GM23338 (cell line): ENCODE measurements around the gene CDCP1. TPM values are rescaled to one million over a fixed set of nuclear protein-coding genes. Genes with fewer than 3 reads are reported as not detected.

Experiments used
- ATAC-seq: fragments of 200-7000 bp; cut with Tn5 transposase; 3 replicates; pipeline ENCODE4 v1.9.1; 2020
- DNase-seq: peaks from one replicate; pipeline ENCODE4 v3.0.0-alpha.2; 2015; ENCODE audit warnings: low spot score
- H2AFZ ChIP-seq: fragments of 200-600 bp; sonication (generic); 2 replicates; pipeline ENCODE4 v1.8.0; 2016; ENCODE audit warnings: antibody characterized with exemption, mild to moderate bottlenecking, moderate library complexity
- H3F3A ChIP-seq: fragments of 200-600 bp; sonication (generic); replicated peaks from 2 replicates; pipeline ENCODE4 v1.8.0; 2017; ENCODE audit warnings: antibody characterized with exemption, mixed run types, low read depth
- H3K27ac ChIP-seq: fragments of 200-600 bp; sonication (generic); 2 replicates; pipeline ENCODE4 v1.6.1; 2016; ENCODE audit warnings: low read depth
- H3K27me3 ChIP-seq: fragments of 200-600 bp; sonication (generic); 2 replicates; pipeline ENCODE4 v1.8.0; 2016; ENCODE audit warnings: mild to moderate bottlenecking, mixed run types, moderate library complexity; ENCODE audit not compliant: insufficient read depth
- H3K36me3 ChIP-seq: fragments of 200-600 bp; sonication (generic); 2 replicates; pipeline ENCODE4 v1.8.0; 2016; ENCODE audit warnings: mild to moderate bottlenecking; ENCODE audit not compliant: insufficient read depth
- H3K4me1 ChIP-seq: fragments of 200-600 bp; sonication (generic); 2 replicates; pipeline ENCODE4 v1.8.0; 2016; ENCODE audit warnings: mild to moderate bottlenecking, moderate library complexity; ENCODE audit not compliant: insufficient read depth
- H3K4me2 ChIP-seq: fragments of 200-600 bp; sonication (generic); 2 replicates; pipeline ENCODE4 v1.7.1; 2017; ENCODE audit warnings: mixed run types
- H3K4me3 ChIP-seq: fragments of 200-600 bp; sonication (generic); 2 replicates; pipeline ENCODE4 v1.6.1; 2016; ENCODE audit warnings: mixed run types
- H3K79me2 ChIP-seq: fragments of 200-600 bp; sonication (generic); replicated peaks from 2 replicates; pipeline ENCODE4 v1.8.0; 2017; ENCODE audit warnings: mild to moderate bottlenecking; ENCODE audit not compliant: insufficient read depth
- H3K9me2 ChIP-seq: fragments of 200-600 bp; sonication (generic); 2 replicates; pipeline ENCODE4 v1.8.0; 2017; ENCODE audit not compliant: insufficient read depth
- H4K20me1 ChIP-seq: fragments of 200-600 bp; sonication (generic); replicated peaks from 2 replicates; pipeline ENCODE4 v1.8.0; 2017; ENCODE audit warnings: mild to moderate bottlenecking; ENCODE audit not compliant: insufficient read depth
- H3K27ac Mint-ChIP-seq: 2 replicates; pipeline ENCODE4 v1.8.0; 2020; ENCODE audit warnings: inconsistent platforms, mild to moderate bottlenecking, moderate library complexity, mixed read lengths
- H3K27me3 Mint-ChIP-seq: 3 replicates; pipeline ENCODE4 v1.8.0; 2022; ENCODE audit warnings: low read depth, mild to moderate bottlenecking, moderate library complexity, mixed read lengths, inconsistent platforms; ENCODE audit not compliant: insufficient read depth, poor library complexity
- H3K36me3 Mint-ChIP-seq: 3 replicates; pipeline ENCODE4 v1.8.0; 2021; ENCODE audit warnings: low read depth, mild to moderate bottlenecking, inconsistent platforms, moderate library complexity, mixed read lengths
- H3K4me1 Mint-ChIP-seq: 3 replicates; pipeline ENCODE4 v1.8.0; 2020; ENCODE audit warnings: mild to moderate bottlenecking, inconsistent platforms, mixed read lengths
- H3K4me3 Mint-ChIP-seq: 3 replicates; pipeline ENCODE4 v1.8.0; 2021; ENCODE audit warnings: moderate library complexity, mild to moderate bottlenecking, inconsistent platforms, mixed read lengths
- H3K9me3 Mint-ChIP-seq: 3 replicates; pipeline ENCODE4 v1.8.0; 2020; ENCODE audit warnings: moderate library complexity, mild to moderate bottlenecking, inconsistent platforms, mixed read lengths
- CREB1 ChIP-seq: fragments of 250-450 bp; sonication (Bioruptor Pico); IDR thresholded peaks from 2 replicates; pipeline ENCODE4 v1.5.0; 2020; ENCODE audit warnings: low read depth, mild to moderate bottlenecking, moderate library complexity
- CTCF ChIP-seq, 2 experiments: fragments of 200-600 bp in 1 of 2; sonication (generic) in 1 of 2; conservative IDR thresholded peaks; 2 replicates each; pipeline versions ENCODE4 v1.5.1 to v1.6.1; 2016 to 2017; ENCODE audit warnings: antibody characterized with exemption in 2 of 2, low read depth in 2 of 2, mild to moderate bottlenecking in 2 of 2, moderate library complexity in 1 of 2
- ETS1 ChIP-seq: IDR thresholded peaks from 2 replicates; pipeline ENCODE4 v1.6.1; 2016; ENCODE audit warnings: antibody characterized with exemption
- EZH2 ChIP-seq: fragments of 200-600 bp; sonication (generic); IDR thresholded peaks from one replicate; pipeline ENCODE4 v1.8.0; 2017; ENCODE audit warnings: antibody characterized with exemption, mild to moderate bottlenecking, low read depth; ENCODE audit not compliant: unreplicated experiment
- EZH2phosphoT487 ChIP-seq: fragments of 200-600 bp; sonication (generic); IDR thresholded peaks from one replicate; pipeline ENCODE4 v1.8.1; 2018; ENCODE audit warnings: antibody characterized with exemption; ENCODE audit not compliant: unreplicated experiment
- JUNB ChIP-seq: IDR thresholded peaks from one replicate; pipeline ENCODE4 v1.6.1; 2016; ENCODE audit warnings: antibody characterized with exemption; ENCODE audit not compliant: unreplicated experiment
- NANOG ChIP-seq: IDR thresholded peaks from 2 replicates; pipeline ENCODE4 v1.6.1; 2016; ENCODE audit warnings: antibody characterized with exemption, borderline replicate concordance
- POLR2AphosphoS5 ChIP-seq: IDR thresholded peaks from 2 replicates; pipeline ENCODE4 v1.6.1; 2016; ENCODE audit warnings: antibody characterized with exemption, low read depth
- REST ChIP-seq: IDR thresholded peaks from one replicate; pipeline ENCODE4 v1.6.1; 2018; ENCODE audit warnings: antibody characterized with exemption; ENCODE audit not compliant: unreplicated experiment
- STAT1 ChIP-seq: IDR thresholded peaks from one replicate; pipeline ENCODE4 v1.6.1; 2016; ENCODE audit warnings: antibody characterized with exemption; ENCODE audit not compliant: unreplicated experiment
- ZNF114 ChIP-seq: fragments of 250-450 bp; sonication (Bioruptor Pico); IDR thresholded peaks from 2 replicates; pipeline ENCODE4 v1.5.0; 2020; ENCODE audit warnings: mild to moderate bottlenecking, moderate library complexity
- ZNF331 ChIP-seq: fragments of 250-450 bp; sonication (Bioruptor Pico); IDR thresholded peaks from 2 replicates; pipeline ENCODE4 v1.5.0; 2020; ENCODE audit warnings: low read depth, mild to moderate bottlenecking, moderate library complexity
- ZNF462 ChIP-seq: fragments of 250-450 bp; sonication (Bioruptor Pico); IDR thresholded peaks from 2 replicates; pipeline ENCODE4 v1.5.0; 2020; ENCODE audit warnings: mild to moderate bottlenecking, moderate library complexity
- polyA plus RNA-seq: library from polyadenylated mRNA; unstranded; fragments of >200 nt; fragmentation: Nextera tagmentation; extraction: Ambion mirVana; gene quantifications from 2 replicates; pipeline ENCODE4 v1.2.1, GENCODE V29; 2016
- total RNA-seq: library from RNA; depleted of rRNA; stranded (reverse); fragments of >200 nt; shearing (Covaris generic); gene quantifications from 2 replicates; pipeline ENCODE4 v1.2.3, GENCODE V29; 2014

The CDCP1 gene
- total and polyA plus RNA-seq, 2 experiments from 2014 or later = 7.7 to 20.1 TPM

- no peaks in the 10 kb centered on the region for H3K4me1 ChIP-seq
- Mint-ChIP-seq H3K4me1 (no peaks in the 10 kb centered on the region), H3K4me3 (no peak overlapping the region), H3K27me3 (peaks cover 5% of the 10 kb centered on the region), H3K9me3 (no peaks in the 10 kb centered on the region), H3K36me3 (no peaks in the 10 kb centered on the region), H3K27ac (no peak overlapping the region)
- H3K9me2 ChIP-seq = no peaks in the 10 kb centered on the region
- H3K27me3 ChIP-seq = no peaks in the 10 kb centered on the region
- H3K27ac ChIP-seq = no peak overlapping the region
- H2AFZ ChIP-seq = no peak overlapping the region
- DNase-seq = no peak
- no peak for ATAC-seq
- H3K4me3 ChIP-seq = no peak overlapping the region
- no peaks in the 10 kb centered on the region for H3K79me2 ChIP-seq
- H3F3A ChIP-seq = no peaks in the 10 kb centered on the region
- TF ChIP-seq NANOG (no peak), POLR2AphosphoS5 (no peak), ZNF462 (CRISPR knock-in tag) (no peak), ETS1 (no peak), EZH2phosphoT487 (no peak), STAT1 (no peak), ZNF114 (CRISPR knock-in tag) (no peak), CREB1 (no peak), REST (no peak), CTCF (conservative IDR thresholded peaks at IDR 0.05; ENCODE audit: low read depth in 2 of 2) (no peak), EZH2 (no peak), ZNF331 (no peak), JUNB (no peak)
- H3K4me2 ChIP-seq = no peak overlapping the region
- H3K36me3 ChIP-seq = no peaks in the 10 kb centered on the region
- H4K20me1 ChIP-seq = no peaks in the 10 kb centered on the region
Measured at GRCh38 chr3:45191424-45191823, 45.2 kb upstream of the CDCP1 start.
